Panc1 (cell line): Measurements from ENCODE around the gene CENPE. TPM values are rescaled to one million over a fixed set of nuclear protein-coding genes. Genes with fewer than 3 reads are reported as not detected.
"Not testable (repeated sequence)": the region's sequence is repeated elsewhere in the genome, so short reads cannot be mapped to it uniquely, and the experiment has no call there.

Experiments used
- ATAC-seq: fragments of 200-7000 bp; cut with Tn5 transposase; 2 replicates; pipeline ENCODE4 v1.9.1; 2020; ENCODE audit warnings: mild to moderate bottlenecking, moderate library complexity
- BruUV-seq: library from RNA; stranded (reverse); fragments of 400-500 nt; replicated peaks from 2 replicates; lab custom pipeline; 2021; lab: Mats Ljungman, UMichigan
- CTCF ChIA-PET: fragments of 300-600 bp; sonication (Branson Sonifier 250); formaldehyde crosslinking; loops from one replicate; lab custom pipeline; 2022; ENCODE audit warnings: antibody characterized with exemption; lab: Charles Lee
- POLR2A ChIA-PET: fragments of 300-600 bp; sonication (Branson Sonifier 250); formaldehyde crosslinking; loops from one replicate; lab custom pipeline; 2022; ENCODE audit warnings: antibody characterized with exemption; lab: Charles Lee
- DNase-seq: peaks from one replicate; pipeline ENCODE4 v3.0.0-alpha.2; 2010; ENCODE audit warnings: low read depth, low spot score
- H3K27ac ChIP-seq: 2 replicates; pipeline ENCODE4 v1.5.1; 2011; ENCODE audit warnings: mild to moderate bottlenecking, low read length, inconsistent platforms
- H3K27me3 ChIP-seq: fragments of 200-500 bp; sonication (Bioruptor generic); 2 replicates; pipeline ENCODE4 v1.6.0; 2014; ENCODE audit warnings: low read length, inconsistent platforms; ENCODE audit not compliant: control insufficient read depth, insufficient read depth
- H3K36me3 ChIP-seq: fragments of 200-500 bp; sonication (Bioruptor generic); 2 replicates; pipeline ENCODE4 v1.5.1; 2014; ENCODE audit warnings: inconsistent platforms, mild to moderate bottlenecking, low read length, moderate library complexity; ENCODE audit not compliant: control insufficient read depth, insufficient read depth
- H3K4me1 ChIP-seq: 2 replicates; pipeline ENCODE4 v1.5.1; 2011; ENCODE audit warnings: inconsistent platforms, mild to moderate bottlenecking, low read length, moderate library complexity; ENCODE audit not compliant: control insufficient read depth, insufficient read depth
- H3K4me3 ChIP-seq, 2 experiments: 2 replicates each; pipeline ENCODE4 v1.5.1; 2011 to 2012; ENCODE audit warnings: low read depth in 2 of 2, low read length in 2 of 2, mild to moderate bottlenecking in 2 of 2, inconsistent platforms in 1 of 2, moderate library complexity in 1 of 2
- H3K9me3 ChIP-seq: fragments of 200-500 bp; sonication (Bioruptor generic); 2 replicates; pipeline ENCODE4 v1.5.1; 2014; ENCODE audit warnings: low read depth, mild to moderate bottlenecking, inconsistent platforms, low read length, moderate library complexity; ENCODE audit not compliant: control insufficient read depth, insufficient read depth
- CTCF ChIP-seq: fragments of 450-650 bp; IDR thresholded peaks from 2 replicates; pipeline ENCODE4 v1.5.1; 2017; ENCODE audit warnings: mild to moderate bottlenecking
- POLR2AphosphoS5 ChIP-seq: IDR thresholded peaks from 2 replicates; pipeline ENCODE4 v1.6.1; 2012; ENCODE audit warnings: mild to moderate bottlenecking, low read depth, low read length, moderate library complexity
- REST ChIP-seq, 2 experiments: IDR thresholded peaks; 2 replicates each; pipeline ENCODE4 v1.6.1; 2011 to 2012; ENCODE audit warnings: low read depth in 2 of 2, control low read depth in 1 of 2, low read length in 1 of 2, mild to moderate bottlenecking in 1 of 2, moderate library complexity in 1 of 2; ENCODE audit not compliant: insufficient read depth in 1 of 2
- SIN3A ChIP-seq: IDR thresholded peaks from 2 replicates; pipeline ENCODE4 v1.6.1; 2012; ENCODE audit warnings: low read depth, mild to moderate bottlenecking, low read length, moderate library complexity, borderline replicate concordance; ENCODE audit not compliant: insufficient read depth
- TCF7L2 ChIP-seq: IDR thresholded peaks from 2 replicates; pipeline ENCODE4 v1.6.1; 2011; ENCODE audit warnings: mild to moderate bottlenecking, low read depth, low read length, inconsistent platforms
- in situ Hi-C: cut with HindIII; loops from 2 replicates; pipeline ENCODE4 v1.10.0; 2016; ENCODE audit warnings: low sequenced_read_pairs, low pct_unique_long_range_greater_than_20kb
- intact Hi-C: fragments of 100-400 bp; cut with micrococcal nuclease; formaldehyde crosslinking; loops from one replicate; pipeline ENCODE4 v1.10.0; 2022; ENCODE audit not compliant: unreplicated experiment
- total RNA-seq: library from RNA; stranded (reverse); gene quantifications from one replicate; pipeline ENCODE4 v1.2.1, GENCODE V29; 2021; ENCODE audit not compliant: unreplicated experiment

The CENPE gene
- total RNA-seq, 1 experiment from 2014 or later, result 25.2 TPM

GRCh38 chr4:103193457-103193856 is 4.7 kb downstream of the CENPE start:
- peaks cover 5% of the 10 kb centered on the region; the same call in 1 of the 2 replicates for H3K4me1 ChIP-seq
- ChIA-PET POLR2A (no interaction called here), CTCF (no interaction called here)
- H3K27me3 ChIP-seq, result no peaks in the 10 kb centered on the region
- no TSS peak for BruUV-seq
- no peak overlapping the region for H3K4me3 ChIP-seq
- in situ Hi-C loops (no loop called here), intact Hi-C loops (no loop called here)
- TF ChIP-seq CTCF (no peak), POLR2AphosphoS5 (no peak), REST (IDR thresholded peaks at IDR 0.05; ENCODE audit: insufficient read depth in 1 of 2, low read depth in 2 of 2, low read length in 1 of 2) (no peak), TCF7L2 (no peak), SIN3A (no peak)
- DNase-seq, result no peak
- no peak overlapping the region for H3K27ac ChIP-seq
- ATAC-seq, result no peak
- peaks cover 26% of the 10 kb centered on the region for H3K36me3 ChIP-seq
- H3K9me3 ChIP-seq, result no peaks in the 10 kb centered on the region

- ATAC-seq, result no peak
- Histone ChIP-seq H3K36me3 (peaks cover 4% of the 10 kb centered on the region), H3K27me3 (no peaks in the 10 kb centered on the region), H3K4me3 (no peak overlapping the region), H3K9me3 (no peaks in the 10 kb centered on the region), H3K27ac (no peak overlapping the region), H3K4me1 (no peaks in the 10 kb centered on the region)
- in situ Hi-C loops, result no loop called here
- intact Hi-C loops, result no loop called here
- no TSS peak for BruUV-seq
- no peak for DNase-seq
- TF ChIP-seq TCF7L2 (no peak), SIN3A (no peak), CTCF (no peak), REST (IDR thresholded peaks at IDR 0.05; ENCODE audit: insufficient read depth in 1 of 2, low read depth in 2 of 2, low read length in 1 of 2) (no peak), POLR2AphosphoS5 (no peak)
- ChIA-PET POLR2A (no interaction called here), CTCF (no interaction called here)
Observed at GRCh38 chr4:103171006-103171405, 27.1 kb downstream of the CENPE start.

- H3K27me3 ChIP-seq, CTCF ChIA-PET, DNase-seq, ATAC-seq, H3K27ac ChIP-seq, H3K4me3 ChIP-seq, intact Hi-C loops, H3K36me3 ChIP-seq, BruUV-seq, H3K4me1 ChIP-seq, in situ Hi-C loops, POLR2A ChIA-PET, H3K9me3 ChIP-seq: not testable (repeated sequence)
Observed at GRCh38 chr4:103169750-103170149, 28.4 kb downstream of the CENPE start.
